GM19438 (cell line): ENCODE measurements around the gene CYP2C18.
"Not testable (repeated sequence)": the region's sequence is repeated elsewhere in the genome, so short reads cannot be mapped to it uniquely, and the experiment has no call there.

Experiments used
- ATAC-seq: cut with Tn5 transposase; IDR thresholded peaks from one replicate; pipeline ENCODE4 v1.9.1; 2021; ENCODE audit warnings: low read depth; ENCODE audit not compliant: unreplicated experiment

The CYP2C18 gene

DNA sequence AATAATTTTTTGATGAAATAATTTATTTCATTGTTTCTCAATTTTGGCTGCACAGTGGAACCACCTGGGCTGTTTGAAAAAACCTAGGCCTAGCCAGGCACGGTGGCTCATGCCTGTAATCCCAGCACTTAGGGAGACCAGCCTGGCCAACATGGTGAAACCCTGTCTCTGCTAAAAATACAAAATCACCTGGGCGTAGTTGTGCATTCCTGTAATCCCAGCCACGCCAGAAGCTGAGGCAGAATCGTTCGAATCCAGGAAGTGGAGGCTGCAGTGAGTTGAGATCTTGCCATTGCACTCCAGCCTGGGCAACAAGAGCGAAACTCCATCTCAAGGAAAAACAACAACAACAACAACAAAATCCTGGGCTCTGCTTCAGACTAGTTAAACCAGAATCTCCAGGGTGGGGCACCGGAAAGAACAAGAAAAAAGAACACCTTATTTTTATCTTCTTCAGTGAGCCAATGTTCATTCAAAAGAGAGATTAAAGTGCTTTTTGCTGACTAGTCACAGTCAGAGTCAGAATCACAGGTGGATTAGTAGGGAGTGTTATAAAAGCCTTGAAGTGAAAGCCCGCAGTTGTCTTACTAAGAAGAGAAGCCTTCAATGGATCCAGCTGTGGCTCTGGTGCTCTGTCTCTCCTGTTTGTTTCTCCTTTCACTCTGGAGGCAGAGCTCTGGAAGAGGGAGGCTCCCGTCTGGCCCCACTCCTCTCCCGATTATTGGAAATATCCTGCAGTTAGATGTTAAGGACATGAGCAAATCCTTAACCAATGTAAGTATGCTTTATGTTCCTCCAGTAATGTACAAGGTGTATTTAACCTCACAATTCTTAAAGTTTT lies at the start of gene CYP2C18:
TSS of gene CYP2C18 (plus strand) at position 516 of the 841 bp plus-strand sequence. CDS start at position 607, 91 bp downstream.
- no peak for ATAC-seq

DNA sequence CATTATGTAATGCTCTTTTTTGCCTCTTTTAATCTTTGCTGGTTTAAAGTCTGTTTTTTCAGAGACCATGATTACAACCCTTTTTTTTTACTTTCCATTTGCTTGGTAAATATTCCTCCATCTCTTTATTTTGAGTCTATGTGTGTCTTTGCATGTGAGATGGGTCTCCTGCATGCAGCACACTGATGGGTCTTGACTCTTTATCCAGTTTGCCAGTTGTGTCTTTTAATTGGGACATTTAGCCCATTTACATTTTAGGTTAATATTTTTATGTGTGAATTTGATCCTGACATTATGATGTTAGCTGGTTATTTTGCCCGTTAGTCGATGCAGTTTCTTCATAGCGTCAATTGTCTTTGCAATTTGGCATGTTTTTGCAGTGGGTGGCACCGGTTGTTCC lies 45.4 kb upstream of the CYP2C18 start:
- not testable (repeated sequence) for ATAC-seq

DNA sequence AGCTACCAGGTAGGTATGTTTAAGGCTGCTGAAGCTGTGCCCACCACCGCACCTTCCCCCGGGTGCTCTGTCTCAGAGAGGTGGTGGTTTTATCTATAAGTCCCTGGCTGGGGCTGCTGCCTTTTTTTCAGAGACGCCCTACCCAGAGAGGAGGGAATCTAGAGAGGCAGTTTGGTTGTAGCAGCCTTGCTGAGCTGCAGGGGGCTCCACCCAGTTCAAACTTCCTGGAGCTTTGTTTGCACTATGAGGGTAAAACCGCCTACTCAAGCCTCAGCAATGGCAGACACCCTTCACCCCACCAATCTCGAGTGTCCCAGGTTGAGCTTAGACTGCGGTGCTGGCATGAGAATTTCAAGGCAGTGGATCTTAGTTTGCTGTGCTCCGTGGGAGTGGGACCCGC lies 43.6 kb upstream of the CYP2C18 start:
- ATAC-seq = no peak

DNA sequence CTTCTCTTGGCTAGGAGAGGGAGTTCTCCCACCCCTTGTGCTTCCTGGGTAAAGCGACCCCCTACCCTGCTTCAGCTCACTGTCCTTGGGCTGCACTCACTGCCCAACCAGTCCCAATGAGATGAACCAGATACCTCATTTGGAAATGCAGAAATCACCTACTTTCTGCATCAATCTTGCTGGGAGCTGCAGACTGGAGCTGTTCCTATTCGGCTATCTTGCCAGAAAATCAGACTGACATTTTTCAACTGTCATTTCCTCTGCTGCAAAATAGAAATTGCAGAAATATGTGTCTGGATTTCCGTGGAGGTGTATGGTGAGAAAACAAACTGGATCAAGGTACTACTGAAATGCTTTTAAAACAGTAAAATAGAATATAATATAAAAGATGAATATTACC lies 43.0 kb upstream of the CYP2C18 start:
- no peak for ATAC-seq

DNA sequence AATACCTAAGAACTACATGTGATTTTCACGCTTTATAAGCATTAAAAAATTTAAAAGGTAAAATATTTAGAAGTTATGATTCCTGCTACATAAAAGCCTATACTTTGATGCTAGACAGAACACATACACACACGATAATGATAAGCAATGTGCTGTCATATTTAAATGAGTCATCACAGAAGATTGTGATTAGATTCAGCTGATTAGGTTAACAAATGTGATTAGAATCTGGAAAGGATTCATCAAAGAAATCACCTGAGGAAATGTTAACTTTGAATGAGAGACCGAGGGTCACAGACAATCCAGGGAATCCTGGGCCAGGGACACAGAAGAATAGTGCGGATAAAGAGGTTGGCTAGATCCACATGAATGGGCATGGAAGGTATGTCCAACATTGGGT lies 42.0 kb upstream of the CYP2C18 start:
- ATAC-seq = no peak

DNA sequence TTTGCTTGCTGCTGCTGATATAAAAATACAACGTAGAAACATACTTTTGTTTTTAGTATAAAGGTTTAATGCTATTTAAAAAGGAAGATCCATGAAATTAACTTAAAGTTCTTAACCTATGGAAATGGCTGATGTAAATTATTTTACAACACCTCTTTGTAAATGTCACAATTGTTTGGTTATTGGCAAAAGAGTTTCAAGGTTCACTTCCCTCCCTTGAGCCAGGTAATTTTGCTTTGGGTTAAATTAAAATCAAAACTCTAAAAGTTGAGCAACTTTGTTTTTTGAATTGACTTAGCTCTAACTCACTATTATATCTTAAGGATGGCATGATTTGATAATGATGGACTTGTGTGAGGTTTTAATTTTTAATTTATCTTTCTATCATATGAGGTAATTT lies 39.2 kb upstream of the CYP2C18 start:
- ATAC-seq = no peak

DNA sequence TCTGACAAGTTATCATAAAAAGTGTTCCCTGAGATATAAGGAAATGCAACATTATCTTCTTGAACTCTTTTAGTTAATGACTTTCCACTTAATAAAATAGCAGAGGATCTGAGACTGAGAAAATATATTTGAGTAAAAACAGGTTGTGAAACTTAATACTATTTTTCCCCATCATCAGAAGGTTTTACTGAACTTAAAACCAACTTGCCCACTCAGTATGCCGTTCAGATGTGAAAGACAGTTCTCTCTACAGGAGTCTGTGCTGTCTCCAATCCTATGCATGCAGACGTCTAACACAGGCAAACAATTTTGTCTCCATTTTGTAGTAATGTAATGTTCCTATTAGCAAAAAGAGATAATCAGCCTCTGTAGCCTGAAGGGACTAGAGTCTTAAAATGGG lies 38.2 kb upstream of the CYP2C18 start:
- no peak for ATAC-seq

DNA sequence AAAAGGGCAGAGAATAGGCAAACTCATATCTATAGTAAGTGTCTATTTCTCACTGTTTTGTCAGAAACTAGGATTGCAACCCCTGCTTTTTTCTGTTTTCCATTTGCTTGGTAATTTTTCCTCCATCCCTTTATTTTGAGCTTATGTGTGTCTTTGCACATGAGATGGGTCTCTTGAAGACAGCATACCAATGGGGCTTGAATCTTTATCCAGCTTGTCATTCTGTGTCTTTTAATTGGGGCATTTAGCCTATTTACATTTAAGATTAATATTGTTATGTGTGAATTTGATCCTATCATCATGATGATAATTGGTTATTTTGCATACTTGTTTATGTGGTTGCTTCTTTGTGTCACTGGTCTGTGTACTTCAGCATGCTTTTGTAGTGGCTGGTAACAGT lies 28.3 kb upstream of the CYP2C18 start:
- not testable (repeated sequence) for ATAC-seq

DNA sequence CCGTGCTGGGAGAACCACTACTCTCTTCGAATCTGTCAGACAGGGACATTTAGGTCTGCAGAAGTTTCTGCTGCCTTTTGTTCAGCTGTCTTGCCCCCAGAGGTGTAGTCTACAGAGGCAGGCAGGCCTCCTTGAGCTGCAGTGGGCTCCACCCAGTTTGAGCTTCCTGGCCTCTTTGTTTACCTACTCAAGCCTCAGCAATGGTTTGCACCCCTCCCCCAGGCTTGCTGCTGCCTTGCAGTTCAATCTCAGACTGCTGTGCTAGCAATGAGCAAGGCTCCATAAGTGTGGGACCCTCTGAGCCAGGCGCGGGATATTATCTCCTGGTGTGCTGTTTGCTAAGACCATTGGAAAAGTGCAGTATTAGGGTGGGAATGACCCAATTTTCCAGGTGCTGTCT lies 20.5 kb upstream of the CYP2C18 start:
- not testable (repeated sequence) for ATAC-seq

DNA sequence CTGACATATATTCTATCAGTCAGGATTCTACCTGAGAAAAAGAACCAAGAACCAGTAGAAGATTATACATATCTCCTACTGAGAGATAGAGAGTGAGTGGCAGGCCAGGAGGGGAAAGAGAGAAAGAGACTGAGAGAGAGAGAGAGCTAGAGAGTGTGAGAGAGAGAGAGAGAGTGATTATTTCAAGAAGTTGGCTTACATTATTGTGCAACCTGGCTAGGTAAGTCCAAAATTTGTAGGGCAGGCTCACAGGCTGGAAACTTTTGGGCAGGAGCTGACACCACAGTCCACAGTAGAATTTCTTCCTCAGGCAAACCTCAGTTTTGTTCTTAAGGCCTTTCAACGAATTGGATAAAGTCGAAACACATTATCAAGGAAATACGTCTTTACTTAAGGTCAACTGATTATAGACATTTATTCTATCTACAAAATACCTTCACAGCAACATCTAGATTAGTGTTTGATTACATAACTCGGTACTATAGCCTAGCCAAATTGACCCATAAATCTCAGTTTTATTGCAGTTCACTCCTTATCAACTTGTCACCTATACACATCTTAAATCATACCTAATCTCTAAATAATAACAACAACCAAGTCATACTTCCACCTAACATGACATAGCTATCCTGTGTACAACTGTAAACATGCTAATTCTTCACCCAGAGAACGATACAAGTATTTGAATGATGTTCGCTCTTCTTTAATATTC lies 17.0 kb upstream of the CYP2C18 start:
- no peak for ATAC-seq

DNA sequence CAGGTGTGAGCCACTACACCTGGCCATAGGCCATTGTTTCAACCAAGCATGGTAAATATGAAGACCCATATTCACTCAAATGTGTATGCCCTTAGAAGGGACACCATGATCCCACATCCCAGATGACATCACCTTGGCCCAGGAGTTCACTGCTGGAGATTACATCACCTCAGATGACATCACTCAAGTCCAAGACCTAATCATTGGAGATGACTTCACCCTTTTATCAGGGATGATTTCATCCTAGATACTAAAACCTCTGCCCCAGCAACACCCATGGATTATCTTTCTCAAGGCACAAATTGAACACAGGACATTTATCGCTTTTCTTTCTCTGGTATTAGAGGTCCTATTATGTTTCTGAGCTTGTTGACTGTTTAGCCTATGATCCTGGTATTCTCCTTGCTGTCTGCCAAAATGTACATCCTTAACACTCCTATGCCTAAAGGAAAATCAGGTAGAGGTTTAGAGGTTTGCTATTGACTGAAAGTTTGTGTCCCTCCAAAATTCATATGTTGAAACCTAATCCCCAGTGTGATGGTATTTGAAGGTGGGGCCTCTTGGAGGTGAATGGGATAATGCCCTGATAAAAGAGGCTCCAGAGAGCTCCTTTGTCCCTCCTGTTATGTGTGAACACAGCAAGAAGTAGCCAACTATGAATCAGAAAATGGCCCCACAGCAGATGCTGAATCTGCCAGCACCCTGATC lies 9.8 kb upstream of the CYP2C18 start:
- no peak for ATAC-seq

DNA sequence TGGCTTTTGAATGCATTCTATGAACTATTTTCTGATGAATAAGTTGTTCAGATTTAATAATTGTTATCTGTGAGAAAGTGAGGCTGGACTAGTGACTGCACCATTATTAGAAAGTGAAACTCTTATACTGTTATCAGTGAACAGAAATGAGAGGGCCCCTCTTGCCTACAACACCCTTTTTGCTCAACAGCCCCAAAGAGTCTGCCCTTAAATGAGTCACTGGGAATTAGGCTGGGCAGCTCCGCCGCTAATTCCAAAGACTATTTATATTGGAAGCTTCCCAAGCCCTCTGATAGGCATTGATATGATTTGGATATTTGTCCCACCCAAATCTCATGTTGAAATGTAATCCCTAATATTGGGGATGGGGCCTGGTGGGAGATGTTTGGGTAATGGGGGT lies 7.0 kb upstream of the CYP2C18 start:
- ATAC-seq = no peak

DNA sequence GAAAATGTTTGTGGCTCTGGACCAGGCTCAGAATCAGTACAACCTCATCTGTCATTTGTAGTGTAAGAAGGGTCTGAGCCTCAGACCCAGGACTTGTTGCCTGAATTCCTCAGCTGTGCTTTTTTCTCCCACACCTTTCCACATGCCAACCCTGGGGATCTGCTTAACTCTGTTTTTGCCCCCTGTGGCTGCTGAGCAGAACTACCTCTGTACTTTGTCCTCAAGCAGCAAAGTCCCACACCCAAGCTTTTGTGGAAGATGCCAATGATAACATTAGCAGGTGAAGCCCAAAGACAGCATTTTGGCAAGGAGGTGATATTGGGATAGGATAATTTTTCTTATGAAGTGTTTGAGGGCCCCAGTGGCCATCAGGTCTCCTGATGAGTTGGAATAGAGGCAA lies 5.8 kb upstream of the CYP2C18 start:
- no peak for ATAC-seq

DNA sequence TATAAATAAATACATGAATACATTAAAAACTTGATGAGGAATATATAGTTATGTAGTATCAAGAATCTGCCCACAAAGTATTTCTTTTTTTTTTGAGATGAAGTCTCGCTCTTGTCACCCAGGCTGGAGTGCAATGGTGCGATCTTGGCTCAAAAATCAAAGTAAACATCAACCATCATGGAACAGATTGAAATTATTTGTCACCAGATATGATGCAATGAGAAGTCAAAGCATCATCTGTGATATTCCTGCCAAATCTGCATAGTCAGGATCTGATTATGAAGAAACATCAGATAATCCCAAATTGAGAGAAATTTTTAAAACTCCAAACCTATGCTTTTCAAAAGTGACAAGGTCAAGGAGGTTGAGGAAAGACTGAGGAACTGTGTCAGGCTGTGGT lies 5.1 kb upstream of the CYP2C18 start:
- no peak for ATAC-seq

DNA sequence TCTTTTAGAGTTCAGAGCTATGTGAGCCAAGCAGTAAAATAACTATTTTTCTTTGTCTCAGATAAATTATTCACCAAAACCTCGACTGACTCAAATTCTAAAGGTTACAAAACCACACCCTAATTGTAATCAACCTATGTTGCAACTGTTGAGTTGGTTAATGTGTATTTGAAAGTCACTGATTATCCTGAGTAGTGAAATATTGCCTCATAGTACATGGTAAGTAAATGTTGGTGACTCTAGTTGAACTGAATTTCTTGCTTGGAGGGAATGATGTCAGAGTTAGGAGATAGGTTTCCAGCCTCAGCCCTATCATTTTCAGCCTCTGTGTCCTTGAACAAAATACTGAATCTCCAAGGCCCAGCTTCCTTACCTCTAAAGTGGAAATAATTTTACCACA lies 3.0 kb upstream of the CYP2C18 start:
- ATAC-seq = no peak

DNA sequence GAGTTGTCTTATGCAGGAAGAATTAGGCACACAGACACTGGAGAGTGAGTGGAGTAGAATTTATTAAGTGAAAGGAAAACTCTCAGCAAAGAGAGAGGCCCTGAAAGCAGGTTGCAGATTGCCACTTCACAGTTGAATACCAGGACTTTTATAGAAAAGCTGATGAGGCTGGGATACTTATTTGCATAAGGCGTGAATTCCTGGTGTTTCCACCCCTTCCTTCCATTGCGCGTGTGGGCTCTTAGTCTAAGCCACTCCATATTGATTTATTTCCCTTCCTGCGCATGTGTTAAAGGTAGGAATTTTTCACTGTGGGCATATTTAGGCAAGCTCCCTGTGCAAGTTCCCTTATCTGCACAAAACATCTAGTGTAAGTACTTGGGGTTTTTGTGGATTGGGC lies 893 bp upstream of the CYP2C18 start:
- ATAC-seq = not testable (repeated sequence)

DNA sequence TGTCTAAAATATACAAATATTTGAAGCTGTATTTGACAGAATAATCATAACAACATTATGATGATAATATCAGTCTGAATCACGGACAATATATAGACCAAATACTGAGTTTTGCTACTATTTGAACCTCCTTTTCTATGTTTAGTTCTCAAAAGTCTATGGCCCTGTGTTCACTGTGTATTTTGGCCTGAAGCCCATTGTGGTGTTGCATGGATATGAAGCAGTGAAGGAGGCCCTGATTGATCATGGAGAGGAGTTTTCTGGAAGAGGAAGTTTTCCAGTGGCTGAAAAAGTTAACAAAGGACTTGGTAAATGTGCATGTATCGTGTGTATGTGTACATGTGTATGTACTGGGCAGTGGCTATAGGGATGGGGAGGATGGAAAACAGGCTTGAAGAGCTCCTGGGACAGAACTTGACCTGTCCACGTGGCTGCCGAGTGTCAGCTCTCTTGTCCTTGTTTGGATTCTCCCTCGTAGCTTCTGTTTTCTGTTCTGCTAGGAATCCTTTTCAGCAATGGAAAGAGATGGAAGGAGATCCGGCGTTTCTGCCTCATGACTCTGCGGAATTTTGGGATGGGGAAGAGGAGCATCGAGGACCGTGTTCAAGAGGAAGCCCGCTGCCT lies 4.2 kb downstream of the CYP2C18 start:
- ATAC-seq = no peak

DNA sequence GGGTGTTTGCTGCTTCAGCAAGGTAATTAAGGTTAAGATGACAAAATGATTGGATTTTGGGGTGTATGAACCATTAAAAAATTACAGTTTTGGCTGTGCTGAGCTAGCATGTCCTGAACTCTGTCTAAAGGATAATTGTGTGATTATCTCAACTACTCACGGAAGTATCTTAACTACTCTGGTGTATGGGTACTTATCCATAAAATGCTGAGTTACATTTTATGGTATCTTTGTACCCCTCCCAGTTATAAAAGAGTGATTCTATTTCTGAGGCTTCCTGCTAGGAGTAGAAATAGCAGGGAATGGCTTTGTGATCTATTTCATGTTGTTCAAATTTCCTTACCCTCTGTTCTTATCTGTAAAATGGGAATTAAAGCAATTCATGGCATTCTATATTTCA lies 22.6 kb downstream of the CYP2C18 start:
- no peak for ATAC-seq

DNA sequence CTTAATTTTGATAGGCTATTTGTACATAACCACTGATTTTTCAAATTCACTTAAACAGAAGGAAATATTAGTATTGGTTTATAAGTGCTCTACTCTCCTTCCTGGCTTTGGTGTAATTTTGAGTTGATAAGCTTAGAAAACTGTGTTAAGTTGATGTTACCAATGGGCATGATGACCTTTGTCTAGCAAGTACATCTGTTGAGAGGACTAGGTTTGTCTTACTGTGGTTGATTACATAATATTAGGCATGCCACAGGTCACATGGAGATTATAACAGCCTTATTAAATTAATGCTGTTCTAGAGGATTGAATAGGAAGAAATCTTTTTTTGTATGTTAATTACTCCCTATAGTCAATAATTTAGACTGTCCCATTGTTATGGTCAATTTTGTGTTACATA lies 27.0 kb downstream of the CYP2C18 start:
- no peak for ATAC-seq

DNA sequence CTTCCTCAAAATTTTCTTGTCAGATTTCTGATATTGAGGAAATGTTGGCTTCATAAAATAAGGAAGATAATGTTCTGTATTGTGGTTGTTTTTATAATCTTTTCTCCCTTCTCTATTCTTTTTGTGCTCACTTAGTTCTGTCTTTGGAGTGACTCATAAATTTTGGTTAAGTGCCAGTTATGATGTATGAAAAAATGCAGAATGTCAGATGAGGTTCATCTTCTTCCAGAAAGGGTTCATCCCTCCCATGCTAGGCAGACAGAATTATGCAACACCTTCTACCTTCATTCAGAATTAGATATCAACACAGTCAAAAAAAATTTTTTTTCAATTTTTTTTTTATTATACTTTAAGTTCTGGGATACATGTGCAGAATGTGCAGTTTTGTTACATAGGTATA lies 42.3 kb downstream of the CYP2C18 start:
- ATAC-seq = no peak

DNA sequence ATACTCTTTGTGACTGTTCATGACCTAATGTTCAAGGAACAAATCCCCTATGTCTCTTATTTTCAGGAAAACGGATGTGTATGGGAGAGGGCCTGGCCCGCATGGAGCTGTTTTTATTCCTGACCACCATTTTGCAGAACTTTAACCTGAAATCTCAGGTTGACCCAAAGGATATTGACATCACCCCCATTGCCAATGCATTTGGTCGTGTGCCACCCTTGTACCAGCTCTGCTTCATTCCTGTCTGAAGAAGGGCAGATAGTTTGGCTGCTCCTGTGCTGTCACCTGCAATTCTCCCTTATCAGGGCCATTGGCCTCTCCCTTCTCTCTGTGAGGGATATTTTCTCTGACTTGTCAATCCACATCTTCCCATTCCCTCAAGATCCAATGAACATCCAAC lies 51.7 kb downstream of the CYP2C18 start:
- no peak for ATAC-seq
